HepG2 (cell line): ENCODE results near the gene OSBPL3. TPM values are rescaled to one million over a fixed set of nuclear protein-coding genes. Genes with fewer than 3 reads are reported as not detected.

Experiments used
- ARID5B ChIP-seq: IDR thresholded peaks from 2 replicates; pipeline ENCODE4 v1.4.0; 2020; ENCODE audit warnings: mild to moderate bottlenecking, missing genetic modification reagents
- CTCF ChIP-seq: sonication (generic); formaldehyde crosslinking; IDR thresholded peaks from 2 replicates; pipeline ENCODE4 v1.5.0; 2020; ENCODE audit warnings: mild to moderate bottlenecking, missing genetic modification reagents, moderate library complexity
- GLMP ChIP-seq: sonication (generic); formaldehyde crosslinking; IDR thresholded peaks from 2 replicates; pipeline ENCODE4 v1.9.0; 2021; ENCODE audit warnings: missing genetic modification reagents, mild to moderate bottlenecking, borderline replicate concordance
- HINFP ChIP-seq: sonication (generic); formaldehyde crosslinking; IDR thresholded peaks from 2 replicates; pipeline ENCODE4 v1.4.0; 2020; ENCODE audit warnings: low read depth, mild to moderate bottlenecking, missing genetic modification reagents
- YY1 ChIP-seq: IDR thresholded peaks from 2 replicates; pipeline ENCODE4 v1.6.1; 2011; ENCODE audit warnings: low read length, low read depth, moderate library complexity, mild to moderate bottlenecking; ENCODE audit not compliant: insufficient read depth, insufficient replicate concordance
- ZNF10 ChIP-seq: sonication (generic); formaldehyde crosslinking; IDR thresholded peaks from 2 replicates; pipeline ENCODE4 v1.4.0; 2020; ENCODE audit warnings: mild to moderate bottlenecking, low read depth, missing genetic modification reagents, borderline replicate concordance
- ZNF256 ChIP-seq: sonication (generic); formaldehyde crosslinking; conservative IDR thresholded peaks from 2 replicates; pipeline ENCODE4 v1.4.0; 2020; ENCODE audit warnings: missing genetic modification reagents
- ZNF558 ChIP-seq: sonication (generic); formaldehyde crosslinking; IDR thresholded peaks from 2 replicates; pipeline ENCODE4 v1.9.0; 2022; ENCODE audit warnings: mild to moderate bottlenecking, missing genetic modification reagents, borderline replicate concordance
- ZNF670 ChIP-seq: sonication (generic); formaldehyde crosslinking; IDR thresholded peaks from 2 replicates; pipeline ENCODE4 v1.8.0; 2022; ENCODE audit warnings: mild to moderate bottlenecking, missing genetic modification reagents, borderline replicate concordance
- ZNF687 ChIP-seq: sonication (generic); formaldehyde crosslinking; IDR thresholded peaks from 2 replicates; pipeline ENCODE4 v1.5.1; 2020; ENCODE audit warnings: mild to moderate bottlenecking, missing genetic modification reagents, moderate library complexity
- ZNF800 ChIP-seq: sonication (generic); formaldehyde crosslinking; IDR thresholded peaks from 2 replicates; pipeline ENCODE4 v1.4.0; 2020; ENCODE audit warnings: missing genetic modification reagents
- polyA plus RNA-seq, 8 experiments: library from polyadenylated mRNA; depleted of rRNA in 3 of 8; stranded (reverse) in 7 of 8; unstranded in 1 of 8; fragments of >200 nt; fragmentation: Illumina TruSeq in 4 of 8; extraction: Trizol in 4 of 8; gene quantifications; 2 replicates each; pipeline versions ENCODE4 v1.2.1 to v1.2.3, GENCODE V29; 2011 to 2016; ENCODE audit warnings: low read depth in 4 of 8, missing spikeins in 1 of 8, mixed read lengths in 1 of 8; ENCODE audit not compliant: insufficient read depth in 1 of 8
- total RNA-seq, 5 experiments: library from RNA; depleted of rRNA; stranded (reverse); fragments of >200 nt; fragmentation: Illumina TruSeq; extraction: Trizol; gene quantifications; 2 replicates each; pipeline ENCODE4 v1.2.3, GENCODE V29; 2016; ENCODE audit warnings: low read depth in 1 of 5

The OSBPL3 gene
- total and polyA plus RNA-seq, 2 of the 13 experiments (the other 11 are each of a cell fraction or from before 2014, with no cell fraction given), result 8.8 to 28.9 TPM

- TF ChIP-seq CTCF (CRISPR knock-in tag) (peak; percentile 50), HINFP (CRISPR knock-in tag) (no peak), ZNF687 (CRISPR knock-in tag) (no peak), ZNF10 (CRISPR knock-in tag) (no peak), GLMP (CRISPR knock-in tag) (no peak), ZNF256 (CRISPR knock-in tag) (no peak), ZNF670 (CRISPR knock-in tag) (no peak), ARID5B (no peak), ZNF800 (CRISPR knock-in tag) (no peak), YY1 (no peak), ZNF558 (CRISPR knock-in tag) (no peak)
Observed at GRCh38 chr7:24894429-24895221, 85.4 kb downstream of the OSBPL3 start (continued).
